ENCODE data around the gene OR2L8.

The OR2L8 gene

GRCh38 chr1:247936965-247937734, 11.5 kb upstream of the OR2L8 start:
- DNase-seq (ENCODE audit: low read depth): peak; percentile 95
- H3K4me3 ChIP-seq (ENCODE audit: low read depth, low read length): peak overlapping the region; percentile 43
- peak; percentile 93 for TF ChIP-seq CTCF (IDR thresholded peaks at IDR 0.05; ENCODE audit: insufficient read depth, low read depth, low read length, missing control alignments)

DNA sequence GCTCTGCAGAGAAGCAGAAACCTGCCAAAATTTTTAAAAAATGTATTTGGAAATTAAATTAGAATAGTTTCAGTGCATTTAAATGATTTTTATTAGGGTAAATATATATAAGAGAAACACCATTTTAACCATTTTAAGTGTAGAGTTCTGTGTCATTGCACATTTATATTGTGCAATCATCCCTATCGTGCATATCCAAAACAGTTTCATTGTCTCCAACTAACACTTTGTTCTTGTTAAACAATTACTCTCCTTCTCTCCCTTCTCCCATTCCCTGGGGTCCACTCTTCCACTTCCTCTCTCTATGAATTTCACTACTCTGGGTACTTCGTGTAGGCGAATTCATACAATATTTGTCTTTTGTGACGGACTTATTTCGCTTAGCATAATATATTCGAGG, 6.0 kb upstream of the OR2L8 start:
- no peak for TF ChIP-seq CTCF (IDR thresholded peaks at IDR 0.05; ENCODE audit: insufficient read depth, low read depth, low read length, missing control alignments)
- no peak overlapping the region for H3K4me3 ChIP-seq (ENCODE audit: low read depth, low read length)
- no peak for DNase-seq (ENCODE audit: low read depth)

GRCh38 chr1:247953408-247953807, 4.8 kb downstream of the OR2L8 start:
- H3K4me3 ChIP-seq (ENCODE audit: low read depth, low read length): no peak overlapping the region

DNA sequence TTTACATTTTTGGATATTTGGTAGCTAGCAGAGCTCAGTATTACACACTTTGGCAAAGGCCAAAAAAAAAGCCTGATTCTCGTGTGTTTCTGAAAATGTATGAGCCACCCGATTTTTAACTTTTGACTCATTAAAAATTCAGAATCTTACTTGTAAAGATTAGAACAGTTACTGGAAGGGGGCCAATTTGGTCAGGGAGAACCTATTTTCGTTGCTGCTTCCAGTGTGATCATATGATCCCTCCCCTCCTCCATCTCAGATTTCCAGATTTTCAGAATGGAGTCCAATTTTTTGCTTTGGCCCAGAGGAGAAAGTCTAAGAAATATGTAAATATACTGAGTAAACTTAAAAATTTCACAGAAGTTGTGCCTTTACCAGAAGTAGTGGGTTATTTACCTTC, 13.1 kb downstream of the OR2L8 start:
- DNase-seq (ENCODE audit: low read depth): no peak
- no peak overlapping the region for H3K4me3 ChIP-seq (ENCODE audit: low read depth, low read length)
- TF ChIP-seq CTCF (IDR thresholded peaks at IDR 0.05; ENCODE audit: insufficient read depth, low read depth, low read length, missing control alignments): no peak

More at GRCh38 chr1:247953408-247953807, 4.8 kb downstream of the OR2L8 start:
- TF ChIP-seq CTCF (IDR thresholded peaks at IDR 0.05; ENCODE audit: insufficient read depth, low read depth, low read length, missing control alignments): no peak
- DNase-seq (ENCODE audit: low read depth): no peak

- TF ChIP-seq CTCF (IDR thresholded peaks at IDR 0.05; ENCODE audit: insufficient read depth, low read depth, low read length, missing control alignments): no peak
- DNase-seq (ENCODE audit: low read depth): no peak
- H3K4me3 ChIP-seq (ENCODE audit: low read depth, low read length): no peak overlapping the region
Observed at GRCh38 chr1:247962911-247963588, 14.4 kb downstream of the OR2L8 start.

DNA sequence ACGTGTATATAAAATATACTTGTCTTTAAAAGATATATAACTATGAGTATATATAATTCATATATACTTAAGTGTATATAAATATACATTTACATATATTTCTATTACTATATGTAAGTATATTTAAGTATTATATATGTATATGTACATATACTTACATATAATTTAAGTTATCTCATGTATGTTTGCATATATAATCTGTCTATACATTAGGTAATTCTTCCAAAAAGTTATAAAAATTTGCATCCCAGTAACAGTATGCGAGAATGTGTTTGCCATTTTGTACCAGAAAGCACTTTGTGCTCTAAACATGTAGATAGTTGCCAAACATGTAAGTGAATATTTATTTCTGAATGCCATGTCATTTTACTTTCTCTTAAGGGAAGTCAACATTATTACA, 16.3 kb downstream of the OR2L8 start, which contains the start of gene OR2AK2:
OR2AK2 (plus strand) TSS at position 301 of the 400 bp plus-strand sequence. CDS start 144 bp downstream, outside the sequence.
- TF ChIP-seq CTCF (IDR thresholded peaks at IDR 0.05; ENCODE audit: insufficient read depth, low read depth, low read length, missing control alignments): no peak
- no peak for DNase-seq (ENCODE audit: low read depth)
- no peak within 1 kb of the TSS for H3K4me3 ChIP-seq (ENCODE audit: low read depth, low read length)

All from GM12865 (cell line).